IMR-90 (cell line): Measurements from ENCODE around the gene ZYG11B. TPM values are rescaled to one million over a fixed set of nuclear protein-coding genes. Genes with fewer than 3 reads are reported as not detected.
"Not testable (repeated sequence)": the region's sequence is repeated elsewhere in the genome, so short reads cannot be mapped to it uniquely, and the experiment has no call there.

Source experiments
- ATAC-seq: fragments of 200-7000 bp; cut with Tn5 transposase; 2 replicates; pipeline ENCODE4 v1.9.1; 2020; ENCODE audit warnings: low read depth, mild to moderate bottlenecking, moderate library complexity
- BruUV-seq: library from RNA; stranded (reverse); fragments of 400-500 nt; replicated peaks from 2 replicates; lab custom pipeline; 2021; lab: Mats Ljungman, UMichigan
- CTCF ChIA-PET: fragments of 300-600 bp; formaldehyde crosslinking; extraction: SDS; loops from one replicate; lab custom pipeline; 2021; ENCODE audit warnings: antibody characterized with exemption; lab: Yijun Ruan, JAX
- POLR2A ChIA-PET: fragments of 300-600 bp; sonication (Branson Sonifier 250); formaldehyde crosslinking; loops from one replicate; lab custom pipeline; 2022; ENCODE audit warnings: antibody characterized with exemption; ENCODE audit not compliant: unreplicated experiment; lab: Charles Lee
- DNase-seq: peaks from one replicate; pipeline ENCODE4 v3.0.0; 2013
- H2AFZ ChIP-seq: replicated peaks from 2 replicates; pipeline ENCODE3; 2013; ENCODE audit warnings: low read length, mild to moderate bottlenecking; ENCODE audit not compliant: poor library complexity
- H2AK5ac ChIP-seq: 2 replicates; pipeline ENCODE4 v1.6.1; 2013; ENCODE audit warnings: low read depth, low read length, inconsistent platforms
- H2AK9ac ChIP-seq: replicated peaks from 2 replicates; pipeline ENCODE3; 2013; ENCODE audit warnings: mild to moderate bottlenecking, low read depth, low read length, moderate library complexity; ENCODE audit not compliant: poor library complexity
- H2BK120ac ChIP-seq: 2 replicates; pipeline ENCODE4 v1.6.1; 2013; ENCODE audit warnings: low read depth, low read length, inconsistent platforms
- H2BK15ac ChIP-seq: 3 replicates; pipeline ENCODE4 v1.6.1; 2013; ENCODE audit warnings: low read depth, low read length, inconsistent platforms
- H2BK20ac ChIP-seq: 2 replicates; pipeline ENCODE4 v1.6.1; 2013; ENCODE audit warnings: low read depth, mild to moderate bottlenecking, inconsistent platforms, low read length, moderate library complexity
- H2BK5ac ChIP-seq: 2 replicates; pipeline ENCODE4 v1.6.1; 2013; ENCODE audit warnings: mild to moderate bottlenecking, low read depth, low read length, inconsistent platforms; ENCODE audit not compliant: poor library complexity, severe bottlenecking
- H3K14ac ChIP-seq: replicated peaks from 2 replicates; pipeline ENCODE4 v1.6.1; 2013; ENCODE audit warnings: low read depth, low read length, inconsistent platforms
- H3K18ac ChIP-seq: 2 replicates; pipeline ENCODE4 v1.6.1; 2013; ENCODE audit warnings: low read depth, low read length, control low read depth
- H3K23ac ChIP-seq: 2 replicates; pipeline ENCODE4 v1.6.1; 2013; ENCODE audit warnings: low read depth, low read length, inconsistent platforms
- H3K27ac ChIP-seq: 2 replicates; pipeline ENCODE4 v1.5.1; 2013; ENCODE audit warnings: mild to moderate bottlenecking, control low read depth, low read length; ENCODE audit not compliant: insufficient read depth
- H3K27me3 ChIP-seq: 2 replicates; pipeline ENCODE4 v1.6.1; 2013; ENCODE audit warnings: low read length; ENCODE audit not compliant: control insufficient read depth, insufficient read depth
- H3K36me3 ChIP-seq: 2 replicates; pipeline ENCODE4 v1.6.1; 2013; ENCODE audit warnings: low read length, mixed read lengths; ENCODE audit not compliant: control insufficient read depth, insufficient read depth
- H3K4ac ChIP-seq: 2 replicates; pipeline ENCODE4 v1.6.1; 2013; ENCODE audit warnings: low read depth, low read length, inconsistent platforms
- H3K4me1 ChIP-seq: 2 replicates; pipeline ENCODE4 v1.6.1; 2013; ENCODE audit warnings: low read length, mixed read lengths; ENCODE audit not compliant: control insufficient read depth, insufficient read depth
- H3K4me2 ChIP-seq: 2 replicates; pipeline ENCODE4 v1.6.1; 2013; ENCODE audit warnings: low read depth, mild to moderate bottlenecking, control low read depth, low read length, moderate library complexity
- H3K4me3 ChIP-seq: 2 replicates; pipeline ENCODE4 v1.5.1; 2013; ENCODE audit warnings: low read depth, mild to moderate bottlenecking, control low read depth, low read length, moderate library complexity; ENCODE audit not compliant: insufficient read depth
- H3K56ac ChIP-seq: 2 replicates; pipeline ENCODE4 v1.6.1; 2013; ENCODE audit warnings: low read length, inconsistent platforms; ENCODE audit not compliant: insufficient read depth; ENCODE audit errors: extremely low read depth
- H3K79me1 ChIP-seq, 2 experiments: 2 replicates each; pipeline ENCODE4 v1.6.1; 2013; ENCODE audit warnings: low read length in 2 of 2, inconsistent platforms in 1 of 2, low read depth in 1 of 2
- H3K9ac ChIP-seq: 2 replicates; pipeline ENCODE4 v1.6.1; 2013; ENCODE audit warnings: low read depth, low read length, control low read depth
- H3K9me1 ChIP-seq: 2 replicates; pipeline ENCODE4 v1.6.1; 2013; ENCODE audit warnings: low read length, inconsistent platforms; ENCODE audit not compliant: insufficient read depth
- H3K9me3 ChIP-seq: 2 replicates; pipeline ENCODE4 v1.6.1; 2013; ENCODE audit warnings: low read length; ENCODE audit not compliant: control insufficient read depth, insufficient read depth
- H4K20me1 ChIP-seq: 2 replicates; pipeline ENCODE4 v1.6.1; 2013; ENCODE audit warnings: low read length, inconsistent platforms; ENCODE audit not compliant: insufficient read depth
- H4K5ac ChIP-seq: 2 replicates; pipeline ENCODE4 v1.6.1; 2013; ENCODE audit warnings: mild to moderate bottlenecking, low read depth, low read length, control low read depth
- H4K8ac ChIP-seq, 2 experiments: 2 replicates each; pipeline ENCODE4 v1.6.1; 2013; ENCODE audit warnings: low read depth in 2 of 2, low read length in 2 of 2, control low read depth in 1 of 2, inconsistent platforms in 1 of 2
- H4K91ac ChIP-seq: 2 replicates; pipeline ENCODE4 v1.6.1; 2013; ENCODE audit warnings: low read depth, low read length, inconsistent platforms; ENCODE audit not compliant: insufficient read depth
- WGBS, 2 experiments: methylation state at CpG; one replicate each; pipeline versions ENCODE4 v1.1.5 to v1.1.7; 2013; ENCODE audit warnings: missing lambda C conversion rate in 2 of 2; ENCODE audit not compliant: insufficient read length in 1 of 2; ENCODE audit errors: extremely low coverage in 2 of 2; 5-methylcytosine and 5-hydroxymethylcytosine counted together
- dilution Hi-C: fragments of 300-500 bp; cut with HindIII; formaldehyde crosslinking; loops from one replicate; pipeline ENCODE4 v1.14.3; 2018; ENCODE audit warnings: low sequenced_read_pairs; ENCODE audit not compliant: unreplicated experiment
- in situ Hi-C: fragments of 300-500 bp; cut with MboI; formaldehyde crosslinking; loops from 3 replicates; pipeline ENCODE4 v1.14.3; 2019; ENCODE audit warnings: low sequenced_read_pairs, inconsistent platforms, mixed read lengths
- intact Hi-C: fragments of 100-400 bp; cut with micrococcal nuclease; formaldehyde crosslinking; loops from 2 replicates; pipeline ENCODE4 v1.10.0; 2022
- polyA plus RNA-seq, 3 experiments: library from polyadenylated mRNA; depleted of rRNA; stranded (reverse); fragments of >200 nt; gene quantifications; 2 replicates each; pipeline ENCODE4 v1.2.3, GENCODE V29; 2012; ENCODE audit warnings: low replicate concordance in 1 of 3
- total RNA-seq: library from RNA; depleted of rRNA; stranded (reverse); fragments of >200 nt; gene quantifications from 2 replicates; pipeline ENCODE4 v1.2.3, GENCODE V29; 2012

The ZYG11B gene
- total and polyA plus RNA-seq, 2 of the 4 experiments (the other 2 are of a cell fraction) = 8.1 to 55.2 TPM

DNA sequence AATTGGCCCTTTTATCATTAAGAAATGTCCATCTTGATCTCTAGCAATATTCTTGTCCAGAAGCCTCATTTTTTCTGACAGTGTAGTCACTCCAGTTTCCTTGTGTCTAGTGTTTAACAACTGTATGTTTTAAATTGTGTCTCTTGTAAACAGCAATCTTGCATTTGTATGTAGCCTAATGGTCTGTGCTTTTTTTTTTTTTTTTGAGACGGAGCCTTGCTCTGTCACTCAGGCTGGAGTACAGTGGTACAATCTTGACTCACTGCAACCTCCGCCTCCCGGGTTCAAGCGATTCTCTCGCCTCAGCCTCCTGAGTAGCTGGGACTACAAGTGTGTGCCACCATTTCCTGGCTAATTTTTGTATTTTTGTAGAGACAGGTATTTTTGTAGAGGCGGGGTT is 118.9 kb downstream of the ZYG11B start:
- H3K27ac ChIP-seq, H2BK20ac ChIP-seq, POLR2A ChIA-PET, H4K8ac ChIP-seq, dilution Hi-C loops, H3K4ac ChIP-seq, H3K36me3 ChIP-seq, H3K4me2 ChIP-seq, H3K9me3 ChIP-seq, H2AK9ac ChIP-seq, ATAC-seq, H4K5ac ChIP-seq, H3K4me1 ChIP-seq, H3K18ac ChIP-seq, H3K9ac ChIP-seq, in situ Hi-C loops, H4K91ac ChIP-seq, H3K14ac ChIP-seq, H3K27me3 ChIP-seq, BruUV-seq, H3K4me3 ChIP-seq, H3K79me1 ChIP-seq, H2BK15ac ChIP-seq, H3K56ac ChIP-seq, H4K20me1 ChIP-seq, intact Hi-C loops, CTCF ChIA-PET, DNase-seq, H3K9me1 ChIP-seq, H3K23ac ChIP-seq, H2AFZ ChIP-seq, H2BK120ac ChIP-seq, H2BK5ac ChIP-seq, H2AK5ac ChIP-seq: not testable (repeated sequence)
- WGBS, 2 experiments = no CpG with 5 or more reads among the region's 6 CpGs
